Spleen (tissue), 7 donors: ENCODE results near the gene CES3.

Experiments
- CTCF ChIP-seq, 11 experiments: fragments of 200-600 bp in 7 of 11; fragments of 450-650 bp in 4 of 11; sonication (generic) in 4 of 11; IDR thresholded peaks in 8 of 11; conservative IDR thresholded peaks in 3 of 11; 1 replicate in 7 of 11; 2 replicates in 4 of 11; pipeline versions ENCODE4 v1.4.0 to v1.8.0; 2016 to 2021; ENCODE audit warnings: antibody characterized with exemption in 11 of 11, inconsistent platforms in 4 of 11, mild to moderate bottlenecking in 1 of 11
- POLR2A ChIP-seq, 3 donors: fragments of 450-650 bp; IDR thresholded peaks; one replicate each; pipeline ENCODE4 v1.5.1; 2017; ENCODE audit warnings: antibody characterized with exemption in 3 of 3, mild to moderate bottlenecking in 1 of 3
- POLR2AphosphoS5 ChIP-seq, 3 donors: sonication (generic); formaldehyde crosslinking; IDR thresholded peaks; one replicate each; pipeline ENCODE4 v1.5.1; 2017; ENCODE audit warnings: antibody characterized with exemption in 3 of 3
- donor health status: DM: no; HTN: no; CAD: no; lungs with moderate emphysema.
- donor health status: DM: no; HTN: no; CAD: no.
- donor health status: DM: no; HTN: no; CAD: no.

GRCh38 chr16:66936889-66937554, 24.0 kb upstream of the CES3 start:
- no peak for TF ChIP-seq CTCF (IDR thresholded peaks at IDR 0.05 in 8 of 11, conservative IDR thresholded peaks at IDR 0.05 in 3 of 11)
- no peak for TF ChIP-seq POLR2AphosphoS5 (IDR thresholded peaks at IDR 0.05)
- TF ChIP-seq POLR2A (IDR thresholded peaks at IDR 0.05), result no peak
